Gastrocnemius medialis (tissue), 4 donors: ENCODE measurements around the gene KRT15. TPM values are rescaled to one million over a fixed set of nuclear protein-coding genes. Genes with fewer than 3 reads are reported as not detected.
A peak's percentile ranks its signal among the peaks of the same experiment; 100 is the strongest.

Experiments
- ATAC-seq, 2 donors: fragments of 150-250 bp; one replicate each; pipeline ENCODE4 v1.9.1; 2016
- DNase-seq, 2 donors: peaks; one replicate each; pipeline ENCODE4 v3.0.0-alpha.2; 2019
- H3K27ac ChIP-seq, 4 donors: fragments of 200-600 bp; sonication (generic); 1 replicate in 1 of 4; 2 replicates in 3 of 4; pipeline ENCODE4 v1.5.1; 2016 to 2018; ENCODE audit warnings: mild to moderate bottlenecking in 2 of 4, moderate library complexity in 1 of 4
- H3K27me3 ChIP-seq, 3 donors: fragments of 200-600 bp; sonication (generic) in 2 of 3; 1 replicate in 1 of 3; 2 replicates in 2 of 3; pipeline versions ENCODE4 v1.5.1 to v1.6.0; 2016 to 2019; ENCODE audit warnings: mild to moderate bottlenecking in 1 of 3, moderate library complexity in 1 of 3
- H3K36me3 ChIP-seq, 2 donors: fragments of 200-600 bp; sonication (generic) in 1 of 2; one replicate each; pipeline ENCODE4 v1.5.1; 2017 to 2018
- H3K4me1 ChIP-seq, 2 donors: fragments of 200-600 bp; sonication (generic) in 1 of 2; one replicate each; pipeline ENCODE4 v1.5.1; 2016 to 2017; ENCODE audit warnings: mild to moderate bottlenecking in 2 of 2
- H3K4me3 ChIP-seq, 4 donors: fragments of 200-600 bp; sonication (generic) in 3 of 4; 1 replicate in 1 of 4; 2 replicates in 3 of 4; pipeline ENCODE4 v1.5.1; 2016 to 2019; ENCODE audit warnings: mild to moderate bottlenecking in 2 of 4
- H3K9me3 ChIP-seq, 3 donors: fragments of 200-600 bp; sonication (generic) in 2 of 3; 1 replicate in 1 of 3; 2 replicates in 2 of 3; pipeline ENCODE4 v1.5.1; 2016 to 2019
- POLR2A ChIP-seq, 2 donors: fragments of 450-650 bp; IDR thresholded peaks; one replicate each; pipeline ENCODE4 v1.6.1; 2017; ENCODE audit warnings: antibody characterized with exemption in 2 of 2, mild to moderate bottlenecking in 2 of 2, moderate library complexity in 2 of 2
- in situ Hi-C, 4 donors: fragments of 200-750 bp; cut with MboI; loops; one replicate each; pipeline versions ENCODE4 v1.15.0 to v1.8.0; 2017; ENCODE audit warnings: low sequenced_read_pairs in 4 of 4
- intact Hi-C: fragments of 100-400 bp; cut with DNase I; formaldehyde crosslinking; loops from one replicate; pipeline ENCODE4 v1.15.1; 2023; ENCODE audit warnings: low total_unique reads
- total RNA-seq, 4 donors: library from RNA; depleted of rRNA; stranded (reverse); fragments of >200 nt; gene quantifications; one replicate each; pipeline versions ENCODE4 v1.1.0 to v1.2.3, GENCODE V29; 2016
- TF ChIP-seq, protein P1 (sequence below), 5 experiments: fragments of 450-650 bp in 3 of 5; fragments of 200-600 bp in 2 of 5; sonication (generic) in 2 of 5; IDR thresholded peaks in 4 of 5; conservative IDR thresholded peaks in 1 of 5; 1 replicate in 4 of 5; 2 replicates in 1 of 5; pipeline ENCODE4 v1.5.1; 2016 to 2019; ENCODE audit warnings: antibody characterized with exemption in 5 of 5, mild to moderate bottlenecking in 3 of 5, moderate library complexity in 3 of 5

Gene KRT15
- total RNA-seq, 4 donors from 2014 or later: not detected

DNA sequence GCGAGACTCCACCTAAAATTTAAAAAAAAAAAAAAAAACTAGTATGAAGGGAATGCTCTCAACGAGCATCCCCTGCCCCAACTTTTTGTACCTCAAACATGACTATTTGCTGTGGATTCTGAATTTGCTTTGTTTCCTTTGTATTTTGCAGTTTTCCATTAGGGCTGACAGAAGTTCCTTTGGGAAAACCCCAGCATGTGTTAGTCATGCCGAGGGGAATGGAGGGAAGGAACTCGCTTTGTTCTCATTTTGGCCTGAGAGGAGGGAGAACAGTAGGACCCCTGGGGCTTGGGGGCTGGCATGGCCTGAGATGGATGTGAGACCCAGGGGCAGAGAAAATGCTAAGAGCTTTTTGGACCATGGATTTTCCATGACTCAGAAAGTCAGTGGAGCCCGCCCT lies 32.7 kb upstream of the KRT15 start:
- Histone ChIP-seq H3K9me3 (no peaks in the 10 kb centered on the region), H3K36me3 (no peaks in the 10 kb centered on the region), H3K27ac (no peak overlapping the region), H3K27me3 (peaks cover 0 to 3% (median 0%) of the 10 kb centered on the region in 3 donors), H3K4me3 (no peak overlapping the region), H3K4me1 (peaks cover 8 to 13% of the 10 kb centered on the region in 2 donors)
- in situ Hi-C loops (loop anchor here (5.0 to 25.0 kb wide), 4 partner anchors 93 to 664 kb away; partner anchors contain the start of gene KRT20 (in 1 of the 4)), intact Hi-C loops (no loop called here)
- no peak for DNase-seq
- ATAC-seq: no peak
- no peak for TF ChIP-seq POLR2A (IDR thresholded peaks at IDR 0.05)
- TF ChIP-seq, protein P1, sequence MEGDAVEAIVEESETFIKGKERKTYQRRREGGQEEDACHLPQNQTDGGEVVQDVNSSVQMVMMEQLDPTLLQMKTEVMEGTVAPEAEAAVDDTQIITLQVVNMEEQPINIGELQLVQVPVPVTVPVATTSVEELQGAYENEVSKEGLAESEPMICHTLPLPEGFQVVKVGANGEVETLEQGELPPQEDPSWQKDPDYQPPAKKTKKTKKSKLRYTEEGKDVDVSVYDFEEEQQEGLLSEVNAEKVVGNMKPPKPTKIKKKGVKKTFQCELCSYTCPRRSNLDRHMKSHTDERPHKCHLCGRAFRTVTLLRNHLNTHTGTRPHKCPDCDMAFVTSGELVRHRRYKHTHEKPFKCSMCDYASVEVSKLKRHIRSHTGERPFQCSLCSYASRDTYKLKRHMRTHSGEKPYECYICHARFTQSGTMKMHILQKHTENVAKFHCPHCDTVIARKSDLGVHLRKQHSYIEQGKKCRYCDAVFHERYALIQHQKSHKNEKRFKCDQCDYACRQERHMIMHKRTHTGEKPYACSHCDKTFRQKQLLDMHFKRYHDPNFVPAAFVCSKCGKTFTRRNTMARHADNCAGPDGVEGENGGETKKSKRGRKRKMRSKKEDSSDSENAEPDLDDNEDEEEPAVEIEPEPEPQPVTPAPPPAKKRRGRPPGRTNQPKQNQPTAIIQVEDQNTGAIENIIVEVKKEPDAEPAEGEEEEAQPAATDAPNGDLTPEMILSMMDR (IDR thresholded peaks at IDR 0.05 in 4 of 5, conservative IDR thresholded peaks at IDR 0.05 in 1 of 5): no peak

DNA sequence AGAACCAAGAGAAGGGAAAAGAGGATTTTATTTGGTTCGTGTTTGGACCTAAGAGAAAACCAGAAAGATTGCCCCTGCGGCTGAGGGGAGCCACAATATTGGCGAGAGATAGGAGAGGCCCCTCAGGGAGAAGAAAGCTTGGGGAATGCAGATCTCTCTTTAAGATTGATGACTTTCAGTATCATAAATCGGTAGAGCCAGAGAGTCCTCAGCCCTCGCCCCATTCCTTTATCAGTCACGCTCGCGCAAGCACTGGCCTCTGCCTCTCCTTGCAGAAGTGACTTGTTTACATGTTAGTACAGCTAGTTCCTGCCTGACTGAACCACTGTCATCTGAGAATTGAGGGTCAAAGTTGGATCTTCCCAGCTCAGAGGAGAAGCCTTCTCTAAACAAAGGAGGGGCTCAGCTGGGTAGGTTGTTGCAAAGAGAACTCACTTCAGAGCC lies 30.9 kb upstream of the KRT15 start:
- no peak for ATAC-seq
- no peak for TF ChIP-seq POLR2A (IDR thresholded peaks at IDR 0.05)
- TF ChIP-seq, protein P1 (IDR thresholded peaks at IDR 0.05 in 4 of 5, conservative IDR thresholded peaks at IDR 0.05 in 1 of 5): no peak
- Histone ChIP-seq H3K27ac (no peak overlapping the region), H3K4me3 (no peak overlapping the region), H3K27me3 (peaks cover 0 to 3% (median 0%) of the 10 kb centered on the region in 3 donors), H3K4me1 (peaks cover 8 to 13% of the 10 kb centered on the region in 2 donors), H3K36me3 (no peaks in the 10 kb centered on the region), H3K9me3 (no peaks in the 10 kb centered on the region)
- DNase-seq: no peak
- in situ Hi-C loops (loop anchor here (5.0 to 25.0 kb wide), 7 partner anchors 65 to 662 kb away; partner anchors contain the start of genes KRT20 (in 1 of the 4), KRT35 (in 1 of the 4) and KRT36 (in 1 of the 4)), intact Hi-C loops (loop anchor here (1.0 to 2.0 kb wide), 3 partner anchors 99 to 640 kb away; no protein-coding TSS in a partner anchor)

DNA sequence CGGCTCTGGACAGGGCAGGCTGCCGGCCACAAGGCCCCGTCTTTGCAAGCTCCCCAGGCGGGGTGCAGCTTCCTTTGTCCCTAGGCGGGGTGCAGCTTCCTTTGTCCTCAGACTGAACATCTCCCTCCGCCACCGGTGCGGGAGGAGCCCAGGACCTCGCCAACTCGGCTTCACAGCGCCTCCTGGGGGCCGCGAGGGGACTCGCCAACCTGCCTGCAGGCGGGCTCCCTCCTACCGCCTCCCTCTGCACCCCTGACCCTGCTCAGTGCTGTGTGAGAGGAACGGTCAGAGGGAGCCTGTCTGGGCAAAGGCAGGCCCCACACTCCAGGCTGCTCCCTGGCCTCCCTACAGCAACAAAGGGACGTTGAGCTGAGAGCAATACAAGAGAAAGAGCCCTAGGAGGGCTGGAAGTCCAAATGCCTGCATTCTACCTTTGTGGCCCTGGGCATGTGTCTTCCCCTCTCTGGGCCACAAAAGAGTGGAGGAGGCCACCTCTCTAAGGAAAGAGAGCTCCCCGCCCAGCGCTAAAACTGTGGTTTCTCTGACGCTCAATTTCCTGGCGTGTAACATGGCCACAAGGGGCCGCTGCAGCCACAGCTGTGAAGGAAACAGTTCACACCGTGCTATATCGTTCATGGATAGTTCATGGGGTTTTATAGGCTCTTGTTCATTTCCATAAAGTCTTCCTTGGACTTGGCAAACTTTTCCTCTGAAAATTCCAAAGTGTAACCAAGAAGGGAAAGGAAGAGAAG lies 30.3 kb upstream of the KRT15 start:
- no peaks in the 10 kb centered on the region for H3K36me3 ChIP-seq
- H3K4me3 ChIP-seq: peak overlapping the region in 3 of 4 donors; percentile 4 to 36 (median 17)
- intact Hi-C loops (loop anchor here (1.0 to 2.0 kb wide), 3 partner anchors 99 to 640 kb away; no protein-coding TSS in a partner anchor), in situ Hi-C loops (loop anchor here in 3 of 4 donors (5.0 to 10.0 kb wide), 4 partner anchors 64 to 642 kb away; partner anchors contain the start of genes KRT35 (in 1 of the 3) and KRT36 (in 1 of the 3))
- H3K27me3 ChIP-seq: peaks cover 0 to 3% (median 0%) of the 10 kb centered on the region in 3 donors
- no peaks in the 10 kb centered on the region for H3K9me3 ChIP-seq
- DNase-seq: peak; percentile 37 to 56
- peaks cover 8 to 13% of the 10 kb centered on the region in 2 donors for H3K4me1 ChIP-seq
- H3K27ac ChIP-seq: no peak overlapping the region
- TF ChIP-seq, protein P1 (IDR thresholded peaks at IDR 0.05 in 4 of 5, conservative IDR thresholded peaks at IDR 0.05 in 1 of 5): peak; percentile 64 to 88 (median 80)
- no peak for TF ChIP-seq POLR2A (IDR thresholded peaks at IDR 0.05)
- peak; percentile 86 to 90 for ATAC-seq

GRCh38 chr17:41547921-41548843 lies 29.5 kb upstream of the KRT15 start:
- Histone ChIP-seq H3K4me1 (peaks cover 8 to 13% of the 10 kb centered on the region in 2 donors), H3K36me3 (no peaks in the 10 kb centered on the region), H3K4me3 (peak overlapping the region in 3 of 4 donors; percentile 4 to 36 (median 17)), H3K9me3 (no peaks in the 10 kb centered on the region), H3K27ac (no peak overlapping the region), H3K27me3 (peaks cover 0 to 3% (median 0%) of the 10 kb centered on the region in 3 donors)
- in situ Hi-C loops (loop anchor here in 3 of 4 donors (5.0 to 10.0 kb wide), 4 partner anchors 63 to 641 kb away; partner anchors contain the start of genes KRT35 (in 1 of the 3) and KRT36 (in 1 of the 3)), intact Hi-C loops (loop anchor here (2.0 kb wide), 1 partner anchor 119 kb away; no protein-coding TSS in a partner anchor)
- ATAC-seq: no peak
- no peak for DNase-seq
- TF ChIP-seq POLR2A (IDR thresholded peaks at IDR 0.05): no peak
- TF ChIP-seq, protein P1 (IDR thresholded peaks at IDR 0.05 in 4 of 5, conservative IDR thresholded peaks at IDR 0.05 in 1 of 5): no peak
